Activated CD8-positive, alpha-beta memory T cell treated with anti-CD3 and anti-CD28 coated beads for 24 hours (primary cell): ENCODE results near the gene GGT7.
"Not testable (repeated sequence)": the region's sequence is repeated elsewhere in the genome, so short reads cannot be mapped to it uniquely, and the experiment has no call there.

Source experiments
- DNase-seq: peaks from one replicate; pipeline ENCODE4 v3.0.0-alpha.2; 2020

Gene GGT7

GRCh38 chr20:34883087-34883688 lies 10.5 kb upstream of the GGT7 start:
- no peak for DNase-seq

- DNase-seq, result no peak
These were observed 9.0 kb upstream of the GGT7 start for GRCh38 chr20:34881689-34882088.

GRCh38 chr20:34880971-34881370 lies 8.3 kb upstream of the GGT7 start:
- not testable (repeated sequence) for DNase-seq

- DNase-seq, result no peak
These were observed 7.7 kb upstream of the GGT7 start for GRCh38 chr20:34880215-34880850.

- DNase-seq, result peak; percentile 100
These were observed 4.0 kb upstream of the GGT7 start, which contains the start of gene ACSS2 for GRCh38 chr20:34876406-34877282. ACSS2 (plus strand) TSS chr20:34876612; CDS start chr20:34876646, 34 bp downstream.

- DNase-seq, result no peak
These were observed 3.2 kb upstream of the GGT7 start for GRCh38 chr20:34875642-34876405.

GRCh38 chr20:34874094-34874654 lies 1.5 kb upstream of the GGT7 start:
- DNase-seq, result peak; percentile 74

GRCh38 chr20:34873583-34874093 lies 982 bp upstream of the GGT7 start:
- no peak for DNase-seq

- DNase-seq, result peak; percentile 60
These were observed 562 bp downstream of the GGT7 start for GRCh38 chr20:34871966-34872621.

- peak; percentile 54 for DNase-seq
These were observed 1.2 kb downstream of the GGT7 start for GRCh38 chr20:34871320-34871926.

- peak; percentile 17 for DNase-seq
These were observed 8.4 kb downstream of the GGT7 start for GRCh38 chr20:34864216-34864615.

- peak; percentile 28 for DNase-seq
These were observed 9.2 kb downstream of the GGT7 start for GRCh38 chr20:34863421-34863965.

GRCh38 chr20:34862724-34863123 lies 9.9 kb downstream of the GGT7 start:
- peak; percentile 38 for DNase-seq

- DNase-seq, result peak; percentile 26
These were observed 11.1 kb downstream of the GGT7 start for GRCh38 chr20:34861386-34862084.

GRCh38 chr20:34859826-34860545 lies 12.7 kb downstream of the GGT7 start:
- DNase-seq, result peak; percentile 37

- DNase-seq, result peak; percentile 42
These were observed 13.3 kb downstream of the GGT7 start for GRCh38 chr20:34859367-34859766.

GRCh38 chr20:34852298-34852697 lies 20.4 kb downstream of the GGT7 start:
- DNase-seq, result no peak

- no peak for DNase-seq
These were observed 21.7 kb downstream of the GGT7 start for GRCh38 chr20:34850969-34851368.

- no peak for DNase-seq
These were observed 22.9 kb downstream of the GGT7 start for GRCh38 chr20:34849778-34850177.

GRCh38 chr20:34848597-34848996 lies 24.1 kb downstream of the GGT7 start:
- DNase-seq, result no peak
